Suprapubic skin (tissue), 3 donors: Measurements from ENCODE around the gene GDI2.

Experiments
- CTCF ChIP-seq, 2 donors: fragments of 200-600 bp in 1 of 2; fragments of 450-650 bp in 1 of 2; sonication (generic) in 1 of 2; IDR thresholded peaks; one replicate each; pipeline ENCODE4 v1.5.1; 2016 to 2019; ENCODE audit warnings: antibody characterized with exemption in 2 of 2, mild to moderate bottlenecking in 1 of 2, moderate library complexity in 1 of 2
- POLR2A ChIP-seq, 2 donors: fragments of 450-650 bp; IDR thresholded peaks; one replicate each; pipeline ENCODE4 v1.6.1; 2017; ENCODE audit warnings: antibody characterized with exemption in 2 of 2, mild to moderate bottlenecking in 2 of 2, moderate library complexity in 2 of 2

- TF ChIP-seq CTCF (IDR thresholded peaks at IDR 0.05) (no peak), POLR2A (IDR thresholded peaks at IDR 0.05) (no peak)
Observed at GRCh38 chr10:5794236-5794635, 19.0 kb downstream of the GDI2 start.
